ENCODE results near the gene MRPS27.

MRPS27 gene

DNA sequence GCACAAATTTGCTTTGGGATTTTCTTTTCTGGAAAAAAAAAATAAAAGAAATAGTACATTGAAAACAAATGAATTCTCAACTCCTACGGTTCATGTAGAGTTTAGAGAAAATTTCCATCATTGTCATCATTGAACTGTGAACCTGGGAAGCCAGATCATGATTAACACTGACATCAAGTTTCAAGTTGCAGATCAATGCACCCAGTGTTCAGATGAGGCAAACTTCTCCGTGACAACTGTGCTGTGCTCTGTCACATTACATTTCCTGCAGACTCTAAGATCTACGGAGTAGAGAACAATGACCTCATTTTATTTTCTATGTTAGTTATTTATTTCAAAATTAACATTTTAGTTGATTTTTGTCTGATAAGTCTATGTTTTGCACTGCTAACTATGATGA, 113.0 kb downstream of the MRPS27 start:
- in situ Hi-C loops (cut with HindIII; ENCODE audit: low sequenced_read_pairs), result no loop called here

GRCh38 chr5:72206160-72206559, 113.9 kb downstream of the MRPS27 start:
- in situ Hi-C loops (cut with HindIII; ENCODE audit: low sequenced_read_pairs), result no loop called here

- in situ Hi-C loops (cut with HindIII; ENCODE audit: low sequenced_read_pairs), result no loop called here
Measured at GRCh38 chr5:72205431-72206009, 114.5 kb downstream of the MRPS27 start.

DNA sequence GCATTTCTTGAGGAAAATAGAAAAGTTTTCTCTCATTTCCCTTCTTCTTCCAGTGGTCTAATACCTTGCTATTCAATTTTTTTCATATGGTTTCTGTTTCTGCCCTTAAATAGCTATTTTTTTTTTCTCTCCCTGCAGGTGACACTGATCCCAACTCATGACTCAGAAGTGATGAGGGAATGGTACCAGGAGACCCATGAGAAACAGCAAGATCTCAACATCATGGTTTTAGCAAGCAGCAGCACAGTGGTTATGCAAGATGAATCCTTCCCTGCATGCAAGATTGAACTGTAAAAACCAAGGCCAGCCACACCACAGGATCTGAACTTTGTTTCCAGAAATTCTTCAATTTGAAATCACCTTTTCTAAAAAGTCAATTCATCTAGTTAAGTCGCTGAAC, 115.1 kb downstream of the MRPS27 start:
- in situ Hi-C loops (cut with HindIII; ENCODE audit: low sequenced_read_pairs), result no loop called here

DNA sequence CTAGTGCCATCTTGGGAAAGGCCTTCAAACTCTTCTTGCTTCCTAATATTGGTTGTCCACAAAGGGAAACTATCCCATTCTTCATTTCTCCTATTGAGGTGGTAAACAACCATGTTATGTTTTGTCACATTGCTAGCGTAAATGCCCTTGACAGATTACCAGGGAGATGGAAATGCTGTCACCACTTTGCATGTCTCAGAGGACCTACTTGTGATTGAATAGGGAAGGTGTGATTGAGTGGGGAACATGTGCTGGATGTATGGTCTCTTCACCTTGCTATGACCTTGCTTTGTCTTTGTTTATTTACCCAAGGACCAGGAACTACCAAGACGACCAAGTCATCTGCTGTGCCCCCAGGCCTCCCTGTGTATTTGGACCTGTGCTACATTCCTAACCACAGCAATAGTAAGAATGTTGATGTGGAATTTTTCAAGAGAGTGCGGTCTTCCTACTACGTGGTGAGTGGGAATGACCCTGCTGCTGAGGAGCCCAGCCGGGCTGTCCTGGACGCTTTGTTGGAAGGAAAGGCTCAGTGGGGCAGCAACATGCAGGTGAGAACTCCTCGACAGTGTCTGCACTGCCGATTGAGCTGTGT, 116.7 kb downstream of the MRPS27 start:
- in situ Hi-C loops (cut with HindIII; ENCODE audit: low sequenced_read_pairs), result no loop called here

DNA sequence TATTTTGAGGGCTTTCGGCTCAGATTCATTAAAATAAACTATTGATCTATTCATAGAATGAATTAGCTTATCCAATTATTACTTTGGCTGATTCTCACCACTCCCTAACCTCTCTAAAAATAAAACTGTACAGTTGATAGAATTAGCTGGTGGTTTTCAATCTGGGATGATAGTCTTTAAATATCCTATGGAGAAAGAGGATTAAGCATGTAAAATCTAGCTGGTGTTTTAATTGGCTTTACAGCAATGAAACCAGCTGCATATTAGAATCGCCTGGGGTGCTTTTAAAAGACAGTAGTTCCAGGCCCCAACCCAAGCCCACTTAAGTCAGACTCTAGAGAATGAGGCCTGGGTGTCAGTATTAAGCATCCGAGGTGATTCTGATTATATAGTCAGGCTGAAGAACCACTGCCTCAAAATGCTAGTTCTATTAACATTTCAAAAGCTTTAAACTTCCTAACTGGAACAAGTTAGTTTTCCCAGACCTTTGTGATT, 117.7 kb downstream of the MRPS27 start:
- in situ Hi-C loops (cut with HindIII; ENCODE audit: low sequenced_read_pairs), result no loop called here

DNA sequence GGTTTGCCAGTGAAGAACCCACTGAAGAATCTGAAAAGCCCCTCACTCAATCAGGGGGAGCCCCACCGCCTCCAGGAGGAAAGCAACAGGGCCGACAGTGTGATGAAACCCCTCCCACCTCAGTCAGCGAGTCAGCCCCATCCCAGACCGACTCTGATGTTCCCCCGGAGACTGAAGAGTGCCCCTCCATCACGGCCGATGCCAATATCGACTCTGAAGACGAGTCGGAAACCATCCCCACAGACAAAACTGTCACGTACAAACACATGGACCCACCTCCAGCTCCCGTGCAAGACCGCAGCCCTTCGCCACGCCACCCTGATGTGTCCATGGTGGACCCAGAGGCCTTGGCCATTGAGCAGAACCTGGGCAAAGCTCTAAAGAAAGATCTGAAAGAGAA, 120.4 kb downstream of the MRPS27 start:
- in situ Hi-C loops (cut with HindIII; ENCODE audit: low sequenced_read_pairs), result no loop called here

DNA sequence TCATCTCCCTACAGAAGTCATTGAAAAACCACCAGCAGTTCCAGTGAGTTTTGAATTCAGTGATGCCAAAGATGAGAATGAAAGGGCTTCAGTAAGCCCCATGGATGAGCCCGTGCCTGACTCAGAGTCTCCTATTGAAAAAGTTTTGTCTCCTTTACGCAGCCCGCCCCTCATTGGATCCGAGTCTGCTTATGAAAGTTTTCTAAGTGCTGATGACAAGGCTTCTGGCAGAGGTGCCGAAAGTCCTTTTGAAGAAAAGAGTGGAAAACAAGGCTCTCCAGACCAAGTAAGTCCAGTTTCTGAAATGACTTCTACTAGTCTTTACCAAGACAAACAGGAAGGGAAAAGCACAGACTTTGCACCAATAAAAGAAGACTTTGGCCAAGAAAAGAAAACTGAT, 122.6 kb downstream of the MRPS27 start:
- in situ Hi-C loops (cut with HindIII; ENCODE audit: low sequenced_read_pairs), result no loop called here

- in situ Hi-C loops (cut with HindIII; ENCODE audit: low sequenced_read_pairs), result no loop called here
Measured at GRCh38 chr5:72195581-72195980, 124.5 kb downstream of the MRPS27 start.

DNA sequence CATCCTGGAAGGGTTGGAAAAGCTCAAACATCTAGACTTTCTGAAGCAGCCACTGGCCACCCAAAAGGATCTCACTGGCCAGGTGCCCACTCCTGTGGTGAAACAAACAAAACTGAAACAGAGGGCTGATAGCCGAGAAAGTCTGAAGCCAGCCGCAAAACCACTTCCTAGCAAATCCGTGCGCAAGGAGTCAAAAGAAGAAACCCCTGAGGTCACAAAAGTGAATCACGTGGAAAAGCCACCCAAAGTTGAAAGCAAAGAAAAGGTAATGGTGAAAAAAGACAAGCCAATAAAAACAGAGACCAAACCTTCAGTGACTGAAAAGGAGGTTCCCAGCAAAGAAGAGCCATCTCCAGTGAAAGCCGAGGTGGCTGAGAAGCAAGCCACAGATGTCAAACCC, 125.2 kb downstream of the MRPS27 start:
- in situ Hi-C loops (cut with HindIII; ENCODE audit: low sequenced_read_pairs), result no loop called here

GRCh38 chr5:72191404-72191803, 128.6 kb downstream of the MRPS27 start:
- in situ Hi-C loops (cut with HindIII; ENCODE audit: low sequenced_read_pairs), result no loop called here

DNA sequence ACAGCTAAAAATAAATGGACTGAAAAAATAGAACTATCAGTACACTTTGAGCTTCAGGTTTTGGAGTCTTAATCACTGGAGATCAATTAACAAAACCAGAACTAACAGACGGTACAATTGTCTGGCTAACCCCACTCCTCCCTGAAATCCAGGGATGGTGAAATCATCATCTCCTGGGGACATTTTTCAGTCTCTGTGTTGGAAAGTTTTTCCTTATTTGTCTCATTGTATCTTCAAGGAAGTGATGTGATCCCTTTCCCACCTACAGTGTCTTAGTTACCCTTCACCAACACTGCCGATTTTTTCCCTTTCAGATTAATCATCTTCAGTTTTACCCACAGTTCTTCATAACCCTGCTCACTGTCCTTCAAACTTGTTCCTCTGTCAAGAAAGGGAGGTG, 130.9 kb downstream of the MRPS27 start:
- in situ Hi-C loops (cut with HindIII; ENCODE audit: low sequenced_read_pairs), result no loop called here

DNA sequence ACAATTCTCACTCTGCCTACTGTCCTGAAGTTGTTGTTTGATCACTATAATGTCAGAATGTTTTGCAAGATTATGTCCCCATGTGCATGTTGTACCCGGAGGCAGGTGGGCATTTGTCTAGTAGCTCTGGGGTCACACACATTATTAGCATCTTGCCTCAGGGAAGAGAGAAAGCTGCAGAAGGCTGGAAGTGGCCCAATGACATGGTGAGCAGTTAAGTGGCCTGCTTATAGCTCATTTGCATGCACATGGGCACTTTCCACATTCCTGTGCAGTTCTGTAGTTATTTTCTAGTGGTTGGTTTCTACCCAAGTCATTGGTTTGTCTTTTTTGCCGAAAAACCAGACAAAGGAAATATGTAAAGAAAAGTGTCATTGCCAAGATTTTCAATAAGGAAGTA, 131.9 kb downstream of the MRPS27 start:
- in situ Hi-C loops (cut with HindIII; ENCODE audit: low sequenced_read_pairs), result no loop called here

- in situ Hi-C loops (cut with HindIII; ENCODE audit: low sequenced_read_pairs), result no loop called here
Measured at GRCh38 chr5:72187388-72188075, 132.5 kb downstream of the MRPS27 start.

DNA sequence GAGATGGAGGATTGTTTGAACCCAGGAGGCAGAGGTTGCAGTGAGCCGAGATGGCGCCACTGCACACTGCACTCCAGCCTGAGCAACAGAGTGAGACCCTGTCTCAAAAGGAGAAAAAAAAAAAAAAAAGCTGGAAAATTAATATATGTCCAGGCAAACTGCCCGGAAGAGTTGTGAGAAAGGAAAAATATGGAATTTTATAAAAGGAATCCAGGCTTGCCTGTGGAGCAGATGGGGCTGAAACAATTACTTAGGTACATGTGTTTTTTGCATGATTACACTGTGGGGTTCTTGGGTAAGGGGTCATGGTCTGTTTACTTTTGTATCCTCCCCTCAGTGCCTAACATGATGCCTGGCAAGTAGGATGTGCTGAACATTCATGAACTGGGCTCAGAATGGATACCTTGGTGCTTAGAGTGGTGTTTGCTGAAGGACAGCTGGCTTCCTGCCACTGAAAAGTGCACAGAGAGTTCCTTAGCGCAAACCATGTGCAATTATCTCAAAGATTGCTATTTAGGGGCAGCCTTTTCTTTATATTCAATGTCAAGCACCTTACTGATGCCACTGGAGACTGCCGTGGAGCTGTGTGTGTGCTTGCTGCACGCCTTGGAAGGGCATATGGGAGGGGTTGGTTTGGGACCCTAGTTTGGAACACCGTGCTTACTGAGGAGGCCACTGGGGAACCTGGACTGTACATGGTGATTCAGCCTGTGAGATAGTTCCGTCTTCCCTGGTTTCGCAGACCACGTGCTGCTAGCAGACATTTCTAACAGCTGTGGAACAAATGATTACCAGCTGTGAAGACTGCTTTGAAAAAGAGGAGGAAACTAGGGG, 134.3 kb downstream of the MRPS27 start:
- in situ Hi-C loops (cut with HindIII; ENCODE audit: low sequenced_read_pairs), result no loop called here

- in situ Hi-C loops (cut with HindIII; ENCODE audit: low sequenced_read_pairs), result no loop called here
Measured at GRCh38 chr5:72184408-72184807, 135.6 kb downstream of the MRPS27 start.

GRCh38 chr5:72183101-72183520, 136.9 kb downstream of the MRPS27 start:
- in situ Hi-C loops (cut with HindIII; ENCODE audit: low sequenced_read_pairs), result no loop called here

GRCh38 chr5:72182686-72183085, 137.4 kb downstream of the MRPS27 start:
- in situ Hi-C loops (cut with HindIII; ENCODE audit: low sequenced_read_pairs), result no loop called here

DNA sequence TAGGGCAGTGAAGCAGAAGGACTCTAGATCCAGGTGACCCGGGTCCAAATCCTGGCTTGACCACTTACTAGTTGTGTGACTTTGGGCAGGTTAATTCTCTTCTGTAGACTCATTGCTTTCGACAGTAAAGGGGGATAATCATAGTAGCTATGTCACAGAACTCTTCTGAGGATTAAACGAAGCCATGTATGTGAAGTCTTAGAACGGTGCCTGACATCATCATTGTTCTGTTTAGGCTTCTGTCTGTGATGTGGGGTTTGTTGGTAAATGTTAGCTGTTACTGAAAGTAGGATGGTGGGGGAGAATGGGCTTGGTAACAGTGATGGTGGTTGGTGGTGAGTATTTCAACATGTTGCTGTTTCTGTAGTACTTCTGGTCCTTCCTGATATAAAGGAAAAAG, 139.1 kb downstream of the MRPS27 start:
- in situ Hi-C loops (cut with HindIII; ENCODE audit: low sequenced_read_pairs), result no loop called here

GRCh38 chr5:72179816-72180440, 140.1 kb downstream of the MRPS27 start:
- in situ Hi-C loops (cut with HindIII; ENCODE audit: low sequenced_read_pairs), result no loop called here
